Measurements from ENCODE around the gene AFG1L.

Gene AFG1L

GRCh38 chr6:108464418-108465097, 169.7 kb downstream of the AFG1L start:
- no peak for DNase-seq

DNA sequence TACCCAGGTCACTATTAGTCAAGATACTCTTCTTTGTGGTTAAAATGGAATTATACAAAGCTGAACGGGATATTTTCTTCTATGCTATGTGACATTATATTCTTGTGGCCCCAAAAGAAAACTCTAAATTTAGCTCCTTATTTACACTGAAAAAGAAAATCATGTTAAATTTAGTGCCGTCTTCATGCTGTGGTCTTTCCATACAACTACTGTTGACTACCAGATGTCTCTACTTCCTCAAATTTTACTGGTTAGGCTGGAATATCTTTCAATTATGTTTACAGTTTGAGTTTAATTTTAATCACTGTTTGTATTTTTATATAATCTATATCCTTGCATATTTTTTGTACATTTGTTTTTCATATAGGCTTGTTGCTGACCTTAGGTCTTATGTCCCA, 170.2 kb downstream of the AFG1L start:
- no peak for DNase-seq

GRCh38 chr6:108468346-108468745, 173.5 kb downstream of the AFG1L start:
- no peak for DNase-seq

- DNase-seq, result no peak
Observed at GRCh38 chr6:108469316-108469715, 174.5 kb downstream of the AFG1L start.

DNA sequence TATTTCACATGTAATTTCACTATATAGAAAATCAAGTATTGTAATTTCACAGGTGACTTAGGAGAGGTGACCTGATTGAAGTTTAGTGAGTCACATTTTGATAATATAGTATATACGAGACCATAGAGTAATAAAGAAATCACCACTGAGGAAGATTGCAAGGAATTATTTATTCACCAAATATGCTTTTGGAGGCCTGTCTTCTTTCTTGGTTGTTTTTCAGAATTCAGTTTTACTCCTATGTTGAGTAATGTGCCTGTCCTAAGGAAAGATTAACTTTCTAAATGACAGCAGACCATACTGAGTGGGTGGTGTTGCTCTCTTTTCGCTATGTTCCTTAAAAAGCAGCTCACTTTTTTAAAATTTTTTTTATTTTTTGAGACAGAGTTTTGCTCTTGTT, 178.3 kb downstream of the AFG1L start:
- peak; percentile 27 for DNase-seq

GRCh38 chr6:108476376-108476775, 181.5 kb downstream of the AFG1L start:
- DNase-seq, result no peak

GRCh38 chr6:108476847-108477430, 182.1 kb downstream of the AFG1L start:
- no peak for DNase-seq

DNA sequence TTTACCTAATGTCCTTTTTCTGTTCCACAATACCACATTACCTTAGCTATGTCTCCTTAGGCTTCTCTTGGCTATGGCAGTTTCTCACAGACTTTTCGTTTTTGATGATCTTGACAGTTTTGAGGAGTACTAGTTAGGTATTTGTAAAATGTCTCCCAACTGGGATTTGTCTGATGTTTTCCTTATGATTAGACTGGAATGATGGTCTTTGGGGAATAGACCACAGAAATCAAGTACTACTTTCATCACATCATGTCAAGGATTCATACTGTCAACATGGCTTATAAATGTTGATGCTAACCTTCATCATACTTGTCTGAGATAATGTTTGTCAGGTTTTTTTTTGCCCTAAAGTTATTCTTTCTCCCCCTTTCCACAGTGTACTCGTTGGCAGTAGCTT, 187.7 kb downstream of the AFG1L start:
- no peak for DNase-seq

GRCh38 chr6:108484016-108484415, 189.2 kb downstream of the AFG1L start:
- no peak for DNase-seq

GRCh38 chr6:108489699-108490098, 194.8 kb downstream of the AFG1L start:
- no peak for DNase-seq

DNA sequence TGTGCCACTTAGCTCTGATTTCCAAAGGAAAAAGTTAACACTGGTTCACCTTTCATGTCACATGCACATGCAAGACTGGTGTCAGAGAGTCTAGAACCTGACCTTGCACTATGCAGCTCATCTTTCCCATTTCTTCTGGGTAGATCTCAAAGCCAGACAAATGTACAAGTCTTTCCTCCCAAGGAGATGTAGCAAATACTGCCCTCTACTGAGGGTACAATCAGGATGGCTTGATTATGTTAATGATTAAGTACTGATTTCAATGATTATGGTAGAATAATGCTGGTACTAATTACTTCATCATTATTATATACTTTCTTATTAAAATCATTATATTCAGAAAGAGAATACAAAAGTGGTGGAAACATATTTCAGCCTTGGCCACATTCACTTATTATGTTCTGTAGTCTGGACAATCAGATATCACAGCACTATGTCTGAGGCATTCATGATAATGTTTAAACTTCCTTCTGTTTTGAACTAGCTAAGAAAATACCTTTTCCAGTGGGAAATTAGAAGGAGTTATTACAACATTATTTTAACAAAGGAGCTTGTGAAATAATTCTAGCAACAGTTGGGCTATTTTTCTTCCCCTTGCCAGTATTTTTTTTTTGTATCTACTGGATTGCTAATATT, 197.4 kb downstream of the AFG1L start:
- DNase-seq, result peak; percentile 44

GRCh38 chr6:108494434-108494833, 199.6 kb downstream of the AFG1L start:
- DNase-seq, result no peak

DNA sequence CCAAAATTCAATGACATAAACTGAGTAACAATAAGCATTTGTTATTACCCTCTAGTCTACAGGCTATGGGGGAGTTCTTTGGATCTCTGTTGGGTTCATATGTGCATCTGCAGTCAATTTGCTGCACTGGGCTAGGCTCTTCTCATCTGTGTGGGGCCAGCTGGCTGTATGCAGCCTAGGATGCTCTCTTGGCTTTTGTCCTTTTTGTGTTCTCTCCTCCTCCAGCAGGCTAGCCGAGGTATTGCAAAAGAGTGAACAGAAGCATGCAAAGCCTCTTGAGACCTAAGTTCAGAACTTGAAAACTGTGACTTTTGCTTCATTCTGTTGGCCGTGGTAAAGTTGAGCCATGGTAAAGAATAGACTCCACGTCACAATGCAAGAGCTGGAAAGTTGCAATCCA, 203.0 kb downstream of the AFG1L start:
- DNase-seq, result no peak

DNA sequence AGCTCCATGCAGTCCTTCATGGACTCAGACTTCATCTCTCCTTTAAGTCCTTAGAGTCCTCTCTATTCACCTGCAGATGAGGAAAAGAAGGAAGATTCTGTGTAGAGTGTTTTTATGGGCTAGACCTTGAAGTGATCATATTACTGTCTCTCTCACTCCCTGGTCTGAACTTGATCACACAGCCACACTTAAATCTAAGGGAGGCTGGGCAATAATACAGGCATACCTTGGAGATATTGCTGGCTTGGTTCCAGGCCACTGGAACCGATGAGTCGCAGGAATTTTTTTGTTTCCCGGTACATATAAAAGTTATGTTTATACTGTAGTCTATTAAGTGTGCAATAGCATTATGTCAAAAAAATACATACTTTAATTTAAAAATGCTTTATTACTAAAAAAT, 206.7 kb downstream of the AFG1L start:
- DNase-seq, result no peak

DNA sequence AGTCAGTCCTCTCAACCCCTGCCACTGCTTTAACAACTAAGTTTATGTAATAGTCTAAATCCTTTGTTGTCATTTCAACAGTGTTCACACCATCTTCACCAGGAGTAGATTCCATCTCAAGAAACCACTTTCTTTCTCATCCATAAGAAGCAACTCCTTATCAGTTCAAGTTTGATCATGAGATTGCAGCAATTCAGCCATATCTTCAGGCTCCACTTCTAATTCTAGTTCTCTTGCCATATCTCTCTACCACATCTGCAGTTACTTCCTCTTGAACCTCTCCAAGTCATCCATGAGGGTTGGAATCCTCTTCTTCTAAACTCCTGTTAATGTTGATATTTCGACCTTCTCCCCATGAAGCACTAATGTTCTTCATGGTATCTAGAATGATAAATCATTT, 208.0 kb downstream of the AFG1L start:
- DNase-seq, result no peak

- DNase-seq, result no peak
Observed at GRCh38 chr6:108507316-108507715, 212.5 kb downstream of the AFG1L start.

DNA sequence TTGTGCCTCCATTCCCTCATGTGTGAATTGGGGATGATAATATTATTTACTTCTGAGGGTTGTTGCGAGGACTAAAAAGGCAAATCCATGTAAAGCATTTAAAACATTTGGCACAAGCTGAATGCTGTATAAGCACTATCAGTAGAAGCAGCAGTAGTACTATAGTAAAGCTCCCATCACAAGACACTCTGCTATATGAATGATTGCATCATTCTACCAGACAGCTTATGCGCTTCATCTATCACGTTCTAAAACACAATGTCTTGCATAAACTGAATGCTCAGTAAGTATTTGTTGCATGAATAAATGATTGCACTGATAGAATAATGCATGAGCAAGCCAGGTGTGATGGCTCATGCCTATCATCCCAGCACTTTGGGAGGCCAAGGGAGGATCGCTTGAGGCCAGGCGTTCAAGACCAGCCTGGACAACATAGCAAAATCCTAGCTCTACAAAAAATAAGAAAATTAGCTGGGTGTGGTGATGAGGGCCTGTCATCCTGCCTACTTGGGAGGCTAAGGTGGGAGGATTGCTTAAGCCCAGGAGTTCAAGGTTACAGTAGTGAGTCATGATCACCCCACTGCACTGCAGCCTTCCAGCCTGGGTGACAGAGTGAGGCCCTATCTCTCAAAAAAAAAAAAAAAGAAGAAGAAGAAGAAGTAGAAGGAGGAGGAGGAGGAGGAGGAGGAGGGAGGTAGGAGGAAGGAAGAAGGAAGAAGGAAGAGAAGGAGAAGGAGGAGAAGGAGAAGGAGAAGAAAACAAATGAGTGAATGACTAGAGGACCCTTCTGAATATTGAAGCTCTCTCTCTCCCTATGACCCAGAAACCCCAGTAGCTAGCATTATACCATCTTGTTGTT, 215.8 kb downstream of the AFG1L start:
- peak; percentile 8 for DNase-seq

- no peak for DNase-seq
Observed at GRCh38 chr6:108518714-108519576, 224.1 kb downstream of the AFG1L start.

- DNase-seq, result no peak
Observed at GRCh38 chr6:108521616-108522107, 226.8 kb downstream of the AFG1L start.

- peak; percentile 19 for DNase-seq
Observed at GRCh38 chr6:108523697-108524096, 228.8 kb downstream of the AFG1L start.

DNA sequence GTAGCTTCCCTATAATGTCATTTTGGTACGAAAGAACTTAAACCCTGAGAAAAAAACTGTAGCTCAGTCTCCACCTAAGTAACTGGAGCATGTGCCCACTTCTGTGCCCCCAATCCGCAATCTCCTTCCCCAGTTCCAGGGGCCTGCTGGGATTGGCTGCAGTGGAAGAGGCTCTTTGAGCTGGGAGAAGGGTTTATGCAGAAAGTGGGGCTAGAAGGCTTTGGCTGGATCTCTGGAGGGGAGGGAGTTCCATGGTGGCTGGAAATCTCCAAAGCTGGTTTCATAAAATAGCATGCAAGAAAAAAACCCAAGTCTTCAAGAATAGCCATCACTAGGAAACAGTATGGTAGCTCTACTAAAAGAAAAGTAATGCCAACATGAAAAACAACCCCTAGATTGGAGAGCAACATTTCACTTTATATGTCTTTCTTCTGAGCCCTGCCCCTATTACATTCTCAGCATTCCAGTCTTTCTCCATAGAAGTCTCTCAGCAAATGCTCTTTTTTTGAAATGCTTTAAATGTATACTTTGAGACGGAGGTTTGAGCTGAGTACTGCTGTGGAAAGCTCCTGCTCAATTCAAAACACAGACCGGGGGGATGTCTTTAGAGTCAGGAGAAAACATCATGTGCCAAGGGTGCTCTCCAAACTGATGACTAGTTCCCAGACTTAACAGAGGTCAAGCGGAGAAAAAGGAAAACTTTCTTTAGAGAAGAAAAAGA, 229.8 kb downstream of the AFG1L start:
- no peak for DNase-seq

- peak; percentile 32 for DNase-seq
Observed at GRCh38 chr6:108526739-108527174, 231.9 kb downstream of the AFG1L start.
